Mesodermal cell (in vitro differentiated cells): Measurements from ENCODE around the gene XYLT1.

Source experiments
- H3K27ac ChIP-seq: 2 replicates; pipeline ENCODE4 v1.7.0; 2013; ENCODE audit warnings: mild to moderate bottlenecking, low read depth, low read length, moderate library complexity; ENCODE audit not compliant: severe bottlenecking
- H3K36me3 ChIP-seq: 2 replicates; pipeline ENCODE4 v1.7.1; 2013; ENCODE audit warnings: mild to moderate bottlenecking, low read length, moderate library complexity; ENCODE audit not compliant: control insufficient read depth, insufficient read depth
- H3K4me1 ChIP-seq: one replicate; pipeline ENCODE4 v1.7.1; 2013; ENCODE audit warnings: mild to moderate bottlenecking, low read length; ENCODE audit not compliant: insufficient read depth, control insufficient read depth, poor library complexity, severe bottlenecking
- H3K4me3 ChIP-seq: 2 replicates; pipeline ENCODE4 v1.7.0; 2013; ENCODE audit warnings: low read length, control low read depth, mild to moderate bottlenecking; ENCODE audit not compliant: insufficient read depth, poor library complexity, severe bottlenecking; ENCODE audit errors: extremely low read depth
- H3K9me3 ChIP-seq: 2 replicates; pipeline ENCODE4 v1.7.1; 2013; ENCODE audit warnings: mild to moderate bottlenecking, low read length, moderate library complexity; ENCODE audit not compliant: control insufficient read depth
- WGBS, 2 experiments: methylation state at CpG; one replicate each; pipeline ENCODE4 v1.1.5; 2013; ENCODE audit warnings: missing lambda C conversion rate in 2 of 2; ENCODE audit not compliant: insufficient coverage in 2 of 2; 5-methylcytosine and 5-hydroxymethylcytosine counted together

Gene XYLT1

GRCh38 chr16:17356243-17356933 lies 114.4 kb downstream of the XYLT1 start:
- 71 to 83% methylated on average over 8 to 10 of the region's 11 CpGs for whole genome bisulfite sequencing, 2 experiments
- H3K36me3 ChIP-seq = peaks cover 3% of the 10 kb centered on the region
- peaks cover 4% of the 10 kb centered on the region for H3K4me1 ChIP-seq
- H3K9me3 ChIP-seq = no peaks in the 10 kb centered on the region
- no peak overlapping the region for H3K27ac ChIP-seq
- H3K4me3 ChIP-seq = no peak overlapping the region

GRCh38 chr16:17354685-17355084 lies 116.1 kb downstream of the XYLT1 start:
- 89 to 91% methylated on average over 4 of the region's 4 CpGs for WGBS, 2 experiments
- Histone ChIP-seq H3K9me3 (no peaks in the 10 kb centered on the region), H3K4me3 (no peak overlapping the region), H3K27ac (no peak overlapping the region), H3K36me3 (peaks cover 3% of the 10 kb centered on the region), H3K4me1 (peaks cover 4% of the 10 kb centered on the region)

- peaks cover 2% of the 10 kb centered on the region for H3K4me1 ChIP-seq
- WGBS, 2 experiments = 88 to 90% methylated on average over 8 of the region's 10 CpGs
- no peak overlapping the region for H3K4me3 ChIP-seq
- H3K36me3 ChIP-seq = peaks cover 3% of the 10 kb centered on the region
- H3K27ac ChIP-seq = no peak overlapping the region
- no peaks in the 10 kb centered on the region for H3K9me3 ChIP-seq
These were observed 116.6 kb downstream of the XYLT1 start for GRCh38 chr16:17354141-17354601.

GRCh38 chr16:17353561-17353960 lies 117.2 kb downstream of the XYLT1 start:
- 85% methylated on average over 2 of the region's 3 CpGs; no CpG with 5 or more reads in 1 of the 2 experiments for WGBS, 2 experiments
- Histone ChIP-seq H3K36me3 (peaks cover 3% of the 10 kb centered on the region), H3K4me3 (no peak overlapping the region), H3K27ac (no peak overlapping the region), H3K4me1 (no peaks in the 10 kb centered on the region), H3K9me3 (no peaks in the 10 kb centered on the region)

- H3K9me3 ChIP-seq = no peaks in the 10 kb centered on the region
- no peak overlapping the region for H3K27ac ChIP-seq
- H3K4me1 ChIP-seq = no peaks in the 10 kb centered on the region
- H3K4me3 ChIP-seq = no peak overlapping the region
- WGBS, 2 experiments = 84 to 100% methylated on average over 1 to 3 of the region's 6 CpGs
- H3K36me3 ChIP-seq = peaks cover 3% of the 10 kb centered on the region
These were observed 119.2 kb downstream of the XYLT1 start for GRCh38 chr16:17351441-17352035.

GRCh38 chr16:17350207-17350606 lies 120.6 kb downstream of the XYLT1 start:
- no peaks in the 10 kb centered on the region for H3K9me3 ChIP-seq
- H3K27ac ChIP-seq = no peak overlapping the region
- H3K4me3 ChIP-seq = no peak overlapping the region
- H3K36me3 ChIP-seq = peaks cover 3% of the 10 kb centered on the region
- 100% methylated on average over 2 to 4 of the region's 4 CpGs for WGBS, 2 experiments
- no peaks in the 10 kb centered on the region for H3K4me1 ChIP-seq

- Histone ChIP-seq H3K9me3 (no peaks in the 10 kb centered on the region), H3K27ac (no peak overlapping the region), H3K36me3 (no peaks in the 10 kb centered on the region), H3K4me1 (no peaks in the 10 kb centered on the region), H3K4me3 (no peak overlapping the region)
- 92 to 95% methylated on average over 10 to 11 of the region's 11 CpGs for WGBS, 2 experiments
These were observed 121.9 kb downstream of the XYLT1 start for GRCh38 chr16:17348826-17349225.

- Histone ChIP-seq H3K27ac (no peak overlapping the region), H3K4me3 (no peak overlapping the region), H3K36me3 (no peaks in the 10 kb centered on the region), H3K9me3 (no peaks in the 10 kb centered on the region), H3K4me1 (no peaks in the 10 kb centered on the region)
- WGBS, 2 experiments = 92 to 96% methylated on average over 8 to 10 of the region's 11 CpGs
These were observed 122.5 kb downstream of the XYLT1 start for GRCh38 chr16:17348042-17348783.

GRCh38 chr16:17347624-17348023 lies 123.1 kb downstream of the XYLT1 start:
- Histone ChIP-seq H3K36me3 (no peaks in the 10 kb centered on the region), H3K9me3 (no peaks in the 10 kb centered on the region), H3K4me3 (no peak overlapping the region), H3K27ac (no peak overlapping the region), H3K4me1 (no peaks in the 10 kb centered on the region)
- WGBS, 2 experiments = 93 to 100% methylated on average over 3 of the region's 5 CpGs

- H3K9me3 ChIP-seq = no peaks in the 10 kb centered on the region
- no peak overlapping the region for H3K27ac ChIP-seq
- no peaks in the 10 kb centered on the region for H3K36me3 ChIP-seq
- no peaks in the 10 kb centered on the region for H3K4me1 ChIP-seq
- 89 to 100% methylated on average over 5 to 7 of the region's 12 CpGs for WGBS, 2 experiments
- H3K4me3 ChIP-seq = no peak overlapping the region
These were observed 123.9 kb downstream of the XYLT1 start for GRCh38 chr16:17346621-17347569.
